Kidney (tissue), 14 donors: ENCODE measurements around the gene RPS19. TPM values are rescaled to one million over a fixed set of nuclear protein-coding genes. Genes with fewer than 3 reads are reported as not detected.

ENCODE experiments used
- DNase-seq, 5 donors: peaks; one replicate each; pipeline ENCODE4 v3.0.0-alpha.2; 2013 to 2020
- FAIRE-seq: peaks from 2 replicates; lab custom pipeline; 2012; peaks lifted over from hg19 to GRCh38; lab: Jason Lieb, UNC
- H3K27ac ChIP-seq, 2 donors: one replicate each; pipeline ENCODE4 v1.7.0; 2013; ENCODE audit warnings: low read depth in 2 of 2, low read length in 2 of 2, inconsistent platforms in 1 of 2
- H3K27me3 ChIP-seq: one replicate; pipeline ENCODE4 v1.7.1; 2013; ENCODE audit warnings: low read length, inconsistent platforms; ENCODE audit not compliant: control insufficient read depth, insufficient read depth
- H3K36me3 ChIP-seq, 3 donors: one replicate each; pipeline versions ENCODE4 v1.7.0 to v1.7.1; 2013; ENCODE audit warnings: low read length in 3 of 3, control low read depth in 1 of 3, inconsistent platforms in 1 of 3; ENCODE audit not compliant: insufficient read depth in 3 of 3, control insufficient read depth in 2 of 3
- H3K4me1 ChIP-seq, 3 donors: one replicate each; pipeline versions ENCODE4 v1.7.0 to v1.7.1; 2013; ENCODE audit warnings: low read length in 3 of 3, inconsistent platforms in 1 of 3, low read depth in 1 of 3; ENCODE audit not compliant: control insufficient read depth in 2 of 3, insufficient read depth in 2 of 3
- H3K4me3 ChIP-seq, 3 donors: one replicate each; pipeline versions ENCODE4 v1.7.0 to v1.8.1; 2013; ENCODE audit warnings: low read length in 3 of 3, control low read depth in 1 of 3, inconsistent platforms in 1 of 3
- H3K9ac ChIP-seq, 3 donors: one replicate each; pipeline versions ENCODE4 v1.7.0 to v1.7.1; 2013; ENCODE audit warnings: low read length in 3 of 3, control low read depth in 1 of 3, inconsistent platforms in 1 of 3
- H3K9me3 ChIP-seq, 3 donors: one replicate each; pipeline versions ENCODE4 v1.7.0 to v1.7.1; 2013; ENCODE audit warnings: low read length in 3 of 3, control low read depth in 1 of 3, inconsistent platforms in 1 of 3; ENCODE audit not compliant: control insufficient read depth in 2 of 3, insufficient read depth in 1 of 3
- intact Hi-C: fragments of 100-400 bp; cut with DNase I; formaldehyde crosslinking; loops from one replicate; pipeline ENCODE4 v1.11.1; 2022
- polyA plus RNA-seq: library from polyadenylated mRNA; stranded (reverse); fragments of 350-450 nt; fragmentation: Illumina TruSeq; extraction: RNeasy Lipid Tissue Mini Kit (QIAGEN cat#74804); gene quantifications from one replicate; pipeline ENCODE4 v1.2.3, GENCODE V29; 2014; ENCODE audit warnings: low read depth, low replicate concordance; ENCODE audit not compliant: insufficient read depth
- total RNA-seq: library from RNA; stranded (reverse); fragmentation: NEBNext Ultra II Directional; extraction: Animal tissue kit (Norgen Biotek cat#: 25700); gene quantifications from one replicate; pipeline ENCODE4 v1.2.1, GENCODE V29; 2021
- TF ChIP-seq, protein P1 (sequence below): IDR thresholded peaks from 3 replicates; pipeline ENCODE4 v1.5.1; 2012; ENCODE audit warnings: mild to moderate bottlenecking, moderate library complexity, borderline replicate concordance; ENCODE audit not compliant: insufficient read depth; ENCODE audit errors: extremely low read depth
- donor health status: control.
- donor health status: control.
- donor health status: control.
- donor health status: control.
- donor health status: control.
- donor health status: DM: yes; HTN: yes; CAD: no.
- donor health status: Normal renal cell carcinoma (clear cell type).

Gene RPS19
- total and polyA plus RNA-seq, 2 donors from 2014 or later = 1,433 to 2,116 TPM

DNA sequence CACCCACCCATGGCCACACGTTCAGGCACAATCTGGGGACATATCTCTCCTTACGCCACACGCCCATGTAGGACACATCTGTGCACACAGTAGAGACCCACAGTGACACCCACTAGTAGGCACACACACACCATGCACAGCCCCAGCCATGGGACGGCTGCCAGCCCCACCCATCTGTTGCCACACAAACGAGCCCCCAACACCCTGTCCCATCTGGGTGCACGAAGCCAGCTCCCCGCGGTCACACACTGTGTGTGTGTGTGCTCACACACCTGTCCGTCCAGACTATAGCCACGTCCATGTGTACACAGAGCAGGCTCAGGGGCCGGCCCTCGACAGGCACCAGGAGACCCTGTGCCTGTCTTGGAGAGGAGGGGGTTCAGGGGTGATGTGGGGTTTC, 57.6 kb downstream of the RPS19 start:
- intact Hi-C loops = no loop called here
- Histone ChIP-seq H3K27me3 (peaks cover 60% of the 10 kb centered on the region), H3K4me1 (no peaks in the 10 kb centered on the region)

DNA sequence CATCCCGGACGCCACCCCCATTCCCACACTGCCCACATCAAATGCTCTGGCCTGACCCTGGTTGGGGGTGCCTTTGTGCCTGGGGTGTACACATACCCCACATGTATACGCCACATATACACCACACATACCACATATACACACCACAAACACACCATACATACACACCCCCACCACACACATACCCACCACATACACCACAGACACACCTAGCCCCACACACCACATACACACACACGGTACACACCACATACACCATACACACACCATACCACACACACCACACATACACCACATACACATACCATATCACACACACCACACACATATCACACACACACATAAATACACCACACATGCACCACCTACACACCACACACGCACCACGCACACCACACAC, 58.0 kb downstream of the RPS19 start:
- Histone ChIP-seq H3K36me3 (no peaks in the 10 kb centered on the region), H3K9ac (no peak overlapping the region), H3K27me3 (peaks cover 64% of the 10 kb centered on the region), H3K4me1 (no peaks in the 10 kb centered on the region), H3K9me3 (peaks cover 0 to 4% (median 0%) of the 10 kb centered on the region in 3 donors), H3K27ac (no peak overlapping the region), H3K4me3 (no peak overlapping the region)
- DNase-seq (no peak), FAIRE-seq (no peak)
- TF ChIP-seq, protein P1, sequence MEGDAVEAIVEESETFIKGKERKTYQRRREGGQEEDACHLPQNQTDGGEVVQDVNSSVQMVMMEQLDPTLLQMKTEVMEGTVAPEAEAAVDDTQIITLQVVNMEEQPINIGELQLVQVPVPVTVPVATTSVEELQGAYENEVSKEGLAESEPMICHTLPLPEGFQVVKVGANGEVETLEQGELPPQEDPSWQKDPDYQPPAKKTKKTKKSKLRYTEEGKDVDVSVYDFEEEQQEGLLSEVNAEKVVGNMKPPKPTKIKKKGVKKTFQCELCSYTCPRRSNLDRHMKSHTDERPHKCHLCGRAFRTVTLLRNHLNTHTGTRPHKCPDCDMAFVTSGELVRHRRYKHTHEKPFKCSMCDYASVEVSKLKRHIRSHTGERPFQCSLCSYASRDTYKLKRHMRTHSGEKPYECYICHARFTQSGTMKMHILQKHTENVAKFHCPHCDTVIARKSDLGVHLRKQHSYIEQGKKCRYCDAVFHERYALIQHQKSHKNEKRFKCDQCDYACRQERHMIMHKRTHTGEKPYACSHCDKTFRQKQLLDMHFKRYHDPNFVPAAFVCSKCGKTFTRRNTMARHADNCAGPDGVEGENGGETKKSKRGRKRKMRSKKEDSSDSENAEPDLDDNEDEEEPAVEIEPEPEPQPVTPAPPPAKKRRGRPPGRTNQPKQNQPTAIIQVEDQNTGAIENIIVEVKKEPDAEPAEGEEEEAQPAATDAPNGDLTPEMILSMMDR = no peak
- intact Hi-C loops = no loop called here

More for the DNA sequence above, 57.6 kb downstream of the RPS19 start:
- Histone ChIP-seq H3K9ac (no peak overlapping the region), H3K9me3 (peaks cover 0 to 4% (median 0%) of the 10 kb centered on the region in 3 donors), H3K36me3 (no peaks in the 10 kb centered on the region), H3K27ac (no peak overlapping the region), H3K4me3 (no peak overlapping the region)
- peak in 1 of 5 donors; percentile 45 for DNase-seq
- no peak for FAIRE-seq
- TF ChIP-seq, protein P1 = no peak

DNA sequence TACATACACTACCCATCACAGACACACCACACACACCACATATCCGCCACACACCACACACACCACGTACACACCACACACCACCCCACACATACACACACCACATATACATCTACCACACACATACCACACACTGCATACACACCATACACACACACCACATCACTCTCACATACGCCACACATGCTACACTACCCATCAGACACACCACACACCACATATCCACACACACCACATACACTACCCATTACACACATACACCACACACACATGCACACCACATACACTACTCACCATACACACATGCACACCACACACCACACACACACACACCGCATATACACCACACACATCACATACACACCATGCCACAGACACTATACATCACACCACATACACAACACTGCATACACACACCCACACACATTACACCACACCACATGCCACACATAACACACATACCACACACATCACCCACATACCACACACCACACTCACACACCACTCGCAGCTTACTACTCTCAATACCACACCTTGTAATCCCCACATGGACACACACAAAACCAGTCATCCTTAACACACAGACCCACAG, 58.7 kb downstream of the RPS19 start:
- intact Hi-C loops = no loop called here
- TF ChIP-seq, protein P1 = no peak
- no peak overlapping the region for H3K4me3 ChIP-seq
- no peaks in the 10 kb centered on the region for H3K36me3 ChIP-seq
- H3K9me3 ChIP-seq = peaks cover 0 to 4% (median 0%) of the 10 kb centered on the region in 3 donors
- no peaks in the 10 kb centered on the region for H3K4me1 ChIP-seq
- no peak overlapping the region for H3K27ac ChIP-seq
- H3K27me3 ChIP-seq = peaks cover 64% of the 10 kb centered on the region
- no peak for FAIRE-seq
- DNase-seq = no peak
- H3K9ac ChIP-seq = no peak overlapping the region
